Suppressor macrophage (primary cell): ENCODE measurements around the gene HSFX4.
"Not testable (repeated sequence)": the region's sequence is repeated elsewhere in the genome, so short reads cannot be mapped to it uniquely, and the experiment has no call there.

Source experiments
- DNase-seq, 4 experiments: peaks; one replicate each; pipeline ENCODE4 v3.0.0-alpha.2; 2020 to 2022
- total RNA-seq, 17 experiments: gene quantifications; one replicate each; lab custom pipeline; 2026; ENCODE audit warnings: mixed read lengths in 6 of 17, inconsistent platforms in 3 of 17; lab: John Stamatoyannopoulos, UW

HSFX4 gene, protein sequence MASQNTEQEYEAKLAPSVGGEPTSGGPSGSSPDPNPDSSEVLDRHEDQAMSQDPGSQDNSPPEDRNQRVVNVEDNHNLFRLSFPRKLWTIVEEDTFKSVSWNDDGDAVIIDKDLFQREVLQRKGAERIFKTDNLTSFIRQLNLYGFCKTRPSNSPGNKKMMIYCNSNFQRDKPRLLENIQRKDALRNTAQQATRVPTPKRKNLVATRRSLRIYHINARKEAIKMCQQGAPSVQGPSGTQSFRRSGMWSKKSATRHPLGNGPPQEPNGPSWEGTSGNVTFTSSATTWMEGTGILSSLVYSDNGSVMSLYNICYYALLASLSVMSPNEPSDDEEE
- total RNA-seq, result 0 reads per million in 17 experiments

DNA sequence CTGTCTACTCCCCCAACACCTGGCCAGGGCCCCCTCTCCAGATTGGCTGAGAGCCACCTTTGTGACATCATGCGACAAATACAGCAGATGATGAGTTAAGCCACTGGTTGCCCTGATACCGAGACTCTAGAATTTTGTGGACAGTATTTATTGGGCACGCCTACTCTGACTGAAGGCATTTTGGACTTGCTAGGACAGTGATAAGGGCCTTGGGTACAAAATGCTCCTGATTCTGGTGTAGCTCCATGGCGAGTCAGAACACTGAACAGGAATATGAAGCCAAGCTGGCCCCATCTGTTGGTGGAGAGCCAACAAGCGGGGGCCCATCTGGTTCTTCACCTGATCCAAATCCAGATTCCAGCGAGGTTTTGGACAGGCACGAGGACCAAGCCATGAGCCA, at the start of gene HSFX4:
Gene HSFX4, plus strand, starts transcription at position 174 of the 400 bp plus-strand sequence. Its CDS starts 72 bp downstream, at position 246.
- not testable (repeated sequence) for DNase-seq

DNA sequence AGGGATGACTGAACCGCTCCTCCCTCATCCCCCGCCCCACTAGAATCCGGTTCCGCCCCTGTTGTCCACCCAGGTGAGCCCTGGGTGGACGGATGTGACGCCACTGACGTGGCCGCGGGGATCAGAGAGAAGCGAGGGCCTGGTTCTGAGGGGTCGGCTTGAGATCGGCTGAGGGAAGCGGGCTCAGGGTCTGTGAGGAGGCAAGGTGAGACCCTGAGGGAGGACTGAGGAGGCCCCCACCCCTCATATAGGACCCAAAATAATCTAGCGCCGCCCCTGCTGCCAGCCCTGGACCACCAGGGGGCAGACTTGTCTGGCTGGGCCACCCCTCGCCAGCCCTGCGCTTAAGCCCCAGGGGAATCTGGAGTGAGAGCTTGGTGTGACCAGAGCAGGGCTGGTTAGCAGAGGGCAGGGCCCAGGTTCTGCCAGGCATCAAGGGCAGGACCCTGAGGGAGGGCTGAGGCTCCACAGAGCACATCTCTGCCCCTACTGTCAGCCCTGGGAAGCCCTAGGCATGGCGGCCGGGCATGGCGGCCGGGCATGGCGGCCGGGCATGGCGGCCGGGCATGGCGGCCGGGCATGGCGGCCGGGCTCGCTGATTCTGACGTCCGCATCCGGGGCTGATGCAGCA, 48.2 kb upstream of the HSFX4 start, which contains the start of gene MAGEA8:
Gene MAGEA8, plus strand, starts transcription at position 103 of the 631 bp plus-strand sequence. CDS start 3,090 bp downstream, outside the sequence.
- DNase-seq, result no peak

DNA sequence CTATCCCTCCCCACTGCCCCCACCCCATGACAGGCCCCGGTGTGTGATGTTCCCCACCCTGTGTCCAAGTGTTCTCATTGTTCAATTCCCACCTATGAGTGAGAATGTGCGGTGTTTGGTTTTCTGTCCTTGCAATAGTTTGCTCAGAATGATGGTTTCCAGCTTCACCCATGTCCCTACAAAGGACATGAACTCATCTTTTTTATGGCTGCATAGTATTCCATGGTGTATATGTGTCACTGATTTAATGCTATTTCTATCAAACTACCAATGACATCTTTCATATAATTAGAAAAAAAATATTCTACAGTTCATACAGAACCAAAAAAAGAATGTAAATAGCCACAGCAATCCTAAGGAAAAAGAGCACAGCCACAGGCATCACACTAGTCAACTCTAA, 38.5 kb upstream of the HSFX4 start:
- DNase-seq, result not testable (repeated sequence)

GRCh38 chrX:149898554-149898953, 30.8 kb upstream of the HSFX4 start:
- no peak for DNase-seq

GRCh38 chrX:149903889-149904748, 25.3 kb upstream of the HSFX4 start:
- DNase-seq, result peak in 3 of 4 experiments; percentile 11 to 21 (median 14)

GRCh38 chrX:149908308-149908707, 21.1 kb upstream of the HSFX4 start:
- no peak for DNase-seq

DNA sequence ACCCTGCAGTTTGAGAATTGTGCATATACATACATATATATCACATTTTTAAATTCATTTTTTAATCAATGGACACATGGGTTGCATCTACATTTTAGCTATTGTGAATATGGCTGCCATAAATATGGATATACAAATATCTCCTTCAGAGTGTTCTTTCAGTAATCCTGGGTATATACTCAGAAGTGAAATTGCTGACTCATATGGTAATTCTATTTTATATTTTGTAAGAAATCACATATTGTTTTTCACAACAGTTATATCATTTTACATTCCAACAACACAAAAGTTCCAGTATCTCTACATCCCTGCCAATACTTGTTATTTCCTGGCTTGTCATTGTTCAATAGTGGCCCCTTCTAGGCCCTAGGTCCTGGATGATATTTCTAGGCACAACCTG, 20.6 kb upstream of the HSFX4 start:
- no peak for DNase-seq

GRCh38 chrX:149909324-149910177, 19.8 kb upstream of the HSFX4 start:
- no peak for DNase-seq

GRCh38 chrX:149910178-149910695, 19.1 kb upstream of the HSFX4 start:
- DNase-seq, result no peak

GRCh38 chrX:149916745-149917392, 12.5 kb upstream of the HSFX4 start:
- DNase-seq, result no peak

DNA sequence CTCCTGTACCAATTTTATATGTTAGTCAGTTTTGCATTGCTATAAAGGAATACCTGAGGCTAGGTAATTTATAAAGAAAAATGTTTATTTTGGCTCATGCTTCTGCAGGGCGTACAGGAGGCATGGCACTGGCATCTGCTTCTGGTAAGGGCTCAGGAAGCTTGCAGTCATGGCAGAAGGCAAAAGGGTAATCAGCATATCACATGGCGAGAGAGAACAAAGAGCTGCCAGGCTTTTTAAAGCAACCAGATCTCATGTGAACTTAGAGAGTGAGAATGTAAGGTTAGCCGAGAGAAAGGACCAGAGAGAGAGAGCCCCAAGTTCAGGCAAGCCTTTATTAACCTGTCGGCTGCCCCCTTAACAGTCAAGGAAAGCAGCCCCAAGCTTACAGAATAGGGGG, 5.5 kb upstream of the HSFX4 start:
- DNase-seq, result not testable (repeated sequence)

GRCh38 chrX:149924434-149924833, 4.9 kb upstream of the HSFX4 start:
- DNase-seq, result not testable (repeated sequence)

DNA sequence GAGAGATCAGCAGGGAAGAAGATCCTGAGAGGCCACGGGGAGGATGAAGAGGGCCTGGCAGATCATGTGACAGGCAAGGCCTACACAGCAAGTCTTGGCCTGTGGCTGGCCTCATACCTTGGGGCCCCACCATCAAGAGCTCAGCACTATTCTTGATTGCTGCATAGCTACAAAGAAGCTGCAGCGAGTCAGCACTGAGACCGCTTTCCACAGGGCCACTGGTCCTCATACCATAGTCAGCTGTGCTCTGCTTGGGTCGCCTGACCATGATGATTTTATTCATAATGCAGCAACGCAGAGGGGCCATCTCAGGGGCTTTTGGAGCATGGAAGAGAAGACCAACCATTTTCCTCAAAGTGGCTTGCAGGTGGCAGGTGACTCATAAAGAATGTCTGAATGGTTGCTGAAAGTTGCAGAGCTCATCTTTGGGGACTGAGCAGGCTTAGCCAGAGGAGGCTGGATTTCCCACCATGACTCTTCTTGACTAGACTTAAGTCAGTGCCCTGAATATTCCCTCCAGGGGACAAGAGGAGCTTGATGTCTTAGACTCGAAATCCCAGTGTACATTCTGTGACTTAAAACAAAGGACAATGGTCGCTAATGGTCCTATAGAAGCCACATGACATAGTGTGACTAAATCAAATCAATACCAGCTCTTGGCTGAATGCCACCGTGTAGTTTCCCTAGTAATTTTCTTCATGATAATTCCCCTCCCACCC, 2.0 kb upstream of the HSFX4 start:
- not testable (repeated sequence) for DNase-seq

- not testable (repeated sequence) for DNase-seq
Observed at GRCh38 chrX:149927964-149928258, 1.5 kb upstream of the HSFX4 start.

- not testable (repeated sequence) for DNase-seq
Observed at GRCh38 chrX:149928635-149929034, 738 bp upstream of the HSFX4 start.

DNA sequence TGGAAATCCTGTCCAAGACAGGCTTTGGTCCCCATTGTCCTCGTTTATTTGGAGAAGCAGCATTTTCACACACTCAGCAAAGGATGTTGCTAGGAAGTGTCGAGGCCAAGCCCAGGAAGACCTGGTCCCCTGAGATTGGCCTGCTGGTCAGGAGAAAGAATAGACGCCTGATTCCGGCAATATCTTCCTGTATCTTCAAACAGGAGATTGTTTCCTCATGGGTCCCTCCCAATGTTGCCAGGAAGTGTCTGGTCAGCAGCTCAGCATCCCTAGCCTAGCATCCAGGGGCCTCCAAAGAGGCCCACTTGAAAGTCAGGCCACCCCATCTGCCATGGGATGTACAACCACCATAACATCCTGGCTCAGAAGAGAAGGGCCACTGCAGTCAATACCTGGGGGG, 2.0 kb downstream of the HSFX4 start:
- not testable (repeated sequence) for DNase-seq

DNA sequence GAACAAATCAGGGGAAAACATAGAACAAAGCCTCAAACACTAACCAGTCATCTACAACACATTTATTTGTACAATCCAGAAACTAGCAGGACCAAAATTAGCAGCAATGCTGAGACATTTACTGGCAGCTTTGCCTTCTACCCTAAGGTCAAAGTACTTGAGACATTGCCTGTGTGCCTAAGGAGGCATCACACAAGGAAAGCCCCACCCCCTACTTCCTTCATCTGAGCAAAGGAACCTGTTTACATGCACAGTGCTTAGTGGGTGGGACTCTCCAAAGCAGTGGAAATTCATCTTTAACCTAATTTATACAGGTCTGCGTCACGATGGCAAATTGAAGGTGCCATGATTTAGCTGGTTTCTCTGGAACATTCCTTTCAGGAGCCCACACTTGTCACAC, 2.8 kb downstream of the HSFX4 start:
- not testable (repeated sequence) for DNase-seq

DNA sequence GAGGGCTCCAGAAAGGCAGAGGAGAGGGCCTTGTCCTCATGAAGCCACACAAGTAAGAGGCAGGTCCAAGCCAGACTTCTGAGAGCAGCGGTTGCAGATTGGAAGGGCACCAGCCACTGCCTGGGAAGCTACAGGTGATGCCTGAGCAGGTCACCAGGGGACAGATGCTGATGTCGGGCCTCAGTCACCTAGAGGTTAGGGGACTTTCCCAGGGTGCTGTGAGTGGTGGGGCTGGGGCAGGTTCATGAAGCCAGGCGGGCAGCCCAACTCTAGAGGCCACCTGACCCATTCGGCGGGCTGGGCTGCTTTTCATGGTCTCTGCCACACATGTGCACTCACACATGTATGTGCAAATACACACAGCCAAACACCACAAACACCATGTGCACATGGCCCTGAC, 3.6 kb downstream of the HSFX4 start:
- DNase-seq, result not testable (repeated sequence)

- DNase-seq, result not testable (repeated sequence)
Observed at GRCh38 chrX:149933547-149933946, 4.2 kb downstream of the HSFX4 start.

DNA sequence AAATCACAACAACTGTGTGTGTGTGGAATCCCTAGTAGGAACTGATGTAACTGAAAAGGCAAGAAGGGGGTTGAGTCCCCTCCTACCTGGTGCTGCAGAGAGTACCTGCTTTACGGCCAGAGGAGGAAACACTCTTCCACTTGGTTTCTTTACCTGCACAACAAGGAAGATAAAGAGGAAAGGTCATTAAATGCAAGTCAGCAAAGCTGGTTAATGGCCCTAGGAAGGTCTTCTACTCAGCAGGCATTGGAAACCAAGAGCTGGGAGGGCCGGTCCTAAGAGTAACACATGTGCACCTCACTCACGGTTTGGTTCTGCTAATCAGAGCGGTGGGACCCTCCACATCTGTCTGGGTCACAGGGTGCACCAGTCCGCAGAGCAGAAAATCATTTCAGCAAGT, 8.0 kb downstream of the HSFX4 start:
- DNase-seq, result not testable (repeated sequence)
